Neural cell (in vitro differentiated cells): ENCODE data around the gene NEURL4.

Experiments used
- EP300 ChIP-seq: fragments of 450-650 bp; conservative IDR thresholded peaks from 2 replicates; pipeline ENCODE4 v1.6.1; 2014; ENCODE audit warnings: antibody characterized with exemption, mild to moderate bottlenecking, moderate library complexity; ENCODE audit not compliant: poor library complexity, severe bottlenecking
- EZH2 ChIP-seq: fragments of 200-600, 300-800 bp; shearing (Covaris generic), sonication (generic); IDR thresholded peaks from 2 replicates; pipeline ENCODE4 v1.6.1; 2014; ENCODE audit warnings: antibody characterized with exemption, low read length, borderline replicate concordance, mild to moderate bottlenecking; ENCODE audit not compliant: insufficient read depth, poor library complexity, severe bottlenecking
- MXI1 ChIP-seq: fragments of 450-650 bp; conservative IDR thresholded peaks from 2 replicates; pipeline ENCODE4 v1.6.1; 2014; ENCODE audit warnings: antibody characterized with exemption, mild to moderate bottlenecking; ENCODE audit not compliant: poor library complexity, severe bottlenecking
- POLR2AphosphoS5 ChIP-seq: IDR thresholded peaks from 2 replicates; pipeline ENCODE4 v1.6.1; 2012
- RAD21 ChIP-seq: fragments of 450-650 bp; conservative IDR thresholded peaks from 2 replicates; pipeline ENCODE4 v1.6.1; 2014; ENCODE audit warnings: antibody characterized with exemption, mild to moderate bottlenecking, moderate library complexity
- REST ChIP-seq: IDR thresholded peaks from 2 replicates; pipeline ENCODE4 v1.6.1; 2012; ENCODE audit warnings: borderline replicate concordance
- SMC3 ChIP-seq: fragments of 450-650 bp; conservative IDR thresholded peaks from 2 replicates; pipeline ENCODE4 v1.6.1; 2014; ENCODE audit warnings: antibody characterized with exemption, mild to moderate bottlenecking, moderate library complexity; ENCODE audit not compliant: poor library complexity
- TAF1 ChIP-seq: IDR thresholded peaks from 2 replicates; pipeline ENCODE4 v1.6.1; 2012; ENCODE audit warnings: low read depth
- TF ChIP-seq, protein P1 (sequence below): fragments of 450-650 bp; IDR thresholded peaks from 2 replicates; pipeline ENCODE4 v1.5.1; 2014; ENCODE audit warnings: antibody characterized with exemption, mild to moderate bottlenecking, moderate library complexity; ENCODE audit not compliant: poor library complexity, severe bottlenecking

DNA sequence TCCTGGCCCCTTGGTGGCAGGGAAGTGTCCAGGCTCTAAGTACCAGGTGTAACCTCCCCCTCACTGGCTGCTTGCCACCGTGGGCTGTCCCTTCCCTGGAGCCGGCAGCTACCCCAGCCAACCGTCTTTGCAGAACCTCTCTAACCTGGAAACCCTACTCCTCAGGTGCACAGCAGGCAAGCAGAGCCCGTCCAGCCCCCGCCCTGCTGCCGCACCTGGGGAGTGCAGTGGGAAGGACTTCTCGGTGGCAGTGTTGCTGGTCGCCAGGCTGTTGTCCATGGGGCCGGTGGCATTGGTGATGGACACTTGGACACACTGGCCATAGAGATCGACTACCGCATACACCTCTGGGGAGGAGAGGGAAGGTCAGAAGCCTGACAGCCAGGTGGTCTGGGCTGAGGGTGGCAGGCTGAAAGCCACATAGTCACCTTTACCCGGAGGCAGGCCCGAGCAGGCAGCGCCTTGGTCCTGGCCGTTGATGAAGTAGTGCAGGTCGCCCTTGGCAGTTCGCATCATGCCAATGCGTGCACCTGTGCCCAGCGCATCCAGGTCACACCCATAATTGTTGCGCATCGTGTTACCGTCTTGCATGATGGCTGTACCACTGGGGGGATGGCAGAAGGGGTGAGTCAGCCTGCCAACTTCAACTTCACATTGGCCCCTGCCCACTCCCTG, 6.5 kb downstream of the NEURL4 start:
- TF ChIP-seq EZH2 (no peak), EP300 (no peak), POLR2AphosphoS5 (no peak), SMC3 (no peak), REST (no peak), TAF1 (no peak), RAD21 (no peak), MXI1 (no peak)
- TF ChIP-seq, protein P1, sequence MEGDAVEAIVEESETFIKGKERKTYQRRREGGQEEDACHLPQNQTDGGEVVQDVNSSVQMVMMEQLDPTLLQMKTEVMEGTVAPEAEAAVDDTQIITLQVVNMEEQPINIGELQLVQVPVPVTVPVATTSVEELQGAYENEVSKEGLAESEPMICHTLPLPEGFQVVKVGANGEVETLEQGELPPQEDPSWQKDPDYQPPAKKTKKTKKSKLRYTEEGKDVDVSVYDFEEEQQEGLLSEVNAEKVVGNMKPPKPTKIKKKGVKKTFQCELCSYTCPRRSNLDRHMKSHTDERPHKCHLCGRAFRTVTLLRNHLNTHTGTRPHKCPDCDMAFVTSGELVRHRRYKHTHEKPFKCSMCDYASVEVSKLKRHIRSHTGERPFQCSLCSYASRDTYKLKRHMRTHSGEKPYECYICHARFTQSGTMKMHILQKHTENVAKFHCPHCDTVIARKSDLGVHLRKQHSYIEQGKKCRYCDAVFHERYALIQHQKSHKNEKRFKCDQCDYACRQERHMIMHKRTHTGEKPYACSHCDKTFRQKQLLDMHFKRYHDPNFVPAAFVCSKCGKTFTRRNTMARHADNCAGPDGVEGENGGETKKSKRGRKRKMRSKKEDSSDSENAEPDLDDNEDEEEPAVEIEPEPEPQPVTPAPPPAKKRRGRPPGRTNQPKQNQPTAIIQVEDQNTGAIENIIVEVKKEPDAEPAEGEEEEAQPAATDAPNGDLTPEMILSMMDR, result no peak
